ENCODE results near the gene PKM. TPM values are rescaled to one million over a fixed set of nuclear protein-coding genes. Genes with fewer than 3 reads are reported as not detected.

Gene PKM
- polyA plus RNA-seq, 1 donor (not counting 4 experiments of a cell fraction or from before 2014, with no cell fraction given): 3,352 TPM

DNA sequence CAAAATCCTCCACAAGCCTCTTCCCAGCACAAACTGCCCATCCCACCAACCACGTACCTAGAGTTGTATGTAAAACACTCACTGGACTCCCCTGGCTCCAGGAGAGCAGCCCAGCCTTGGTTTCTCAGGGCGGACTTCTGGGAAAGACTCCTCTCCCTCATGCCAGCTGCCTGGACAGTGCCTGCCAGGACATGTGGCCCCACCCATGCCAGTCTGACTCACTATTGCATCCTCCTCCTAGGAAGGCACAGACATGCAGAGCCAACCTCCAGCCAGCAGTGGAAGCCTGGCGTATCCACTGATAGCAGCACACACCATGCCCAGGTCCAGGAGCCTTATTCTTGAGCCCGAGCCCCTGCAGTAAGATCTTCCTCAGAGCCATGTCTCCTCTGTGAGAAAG lies 8.6 kb downstream of the PKM start:
- Histone ChIP-seq H3K9me3 (ENCODE audit: control insufficient read depth, low read depth, low read length) (no peaks in the 10 kb centered on the region), H3K4me3 (ENCODE audit: control insufficient read depth in 2 of 3, extremely low read depth in 1 of 3, insufficient read depth in 2 of 3, low read depth in 1 of 3, low read length in 3 of 3) (peak overlapping the region in 1 of 3 experiments; percentile 34), H3K9ac (ENCODE audit: control insufficient read depth, extremely low read depth, insufficient read depth, low read length) (peak overlapping the region; percentile 53), H3K9me1 (ENCODE audit: control insufficient read depth, extremely low read depth, insufficient read depth, low read length) (no peaks in the 10 kb centered on the region), H3K79me2 (ENCODE audit: control insufficient read depth, insufficient read depth, low read length) (peaks cover 88% of the 10 kb centered on the region), H3K36me3 (ENCODE audit: control insufficient read depth in 2 of 2, extremely low read depth in 1 of 2, insufficient read depth in 2 of 2, low read length in 2 of 2) (peaks cover 34 to 62% of the 10 kb centered on the region in 2 experiments), H3K4me1 (ENCODE audit: control insufficient read depth, extremely low read depth, insufficient read depth, low read length) (peaks cover 55% of the 10 kb centered on the region), H2AFZ (ENCODE audit: control insufficient read depth, low read length) (no peak overlapping the region), H3K27ac (ENCODE audit: control insufficient read depth, insufficient read depth, low read length) (peak overlapping the region; percentile 76), H3K4me2 (ENCODE audit: control insufficient read depth, extremely low read depth, insufficient read depth, low read depth, low read length) (peak overlapping the region; percentile 73), H4K20me1 (ENCODE audit: control insufficient read depth, extremely low read depth, insufficient read depth, low read length) (peaks cover 60% of the 10 kb centered on the region), H3K27me3 (ENCODE audit: control insufficient read depth, extremely low read depth, insufficient read depth, low read length) (no peaks in the 10 kb centered on the region)
- dilution Hi-C loops (cut with MboI; ENCODE audit: extremely low pct_ligation_motif_present, low sequenced_read_pairs): no loop called here
- no peak for TF ChIP-seq EZH2 (IDR thresholded peaks at IDR 0.05; ENCODE audit: low read length)
- TF ChIP-seq, protein P1, sequence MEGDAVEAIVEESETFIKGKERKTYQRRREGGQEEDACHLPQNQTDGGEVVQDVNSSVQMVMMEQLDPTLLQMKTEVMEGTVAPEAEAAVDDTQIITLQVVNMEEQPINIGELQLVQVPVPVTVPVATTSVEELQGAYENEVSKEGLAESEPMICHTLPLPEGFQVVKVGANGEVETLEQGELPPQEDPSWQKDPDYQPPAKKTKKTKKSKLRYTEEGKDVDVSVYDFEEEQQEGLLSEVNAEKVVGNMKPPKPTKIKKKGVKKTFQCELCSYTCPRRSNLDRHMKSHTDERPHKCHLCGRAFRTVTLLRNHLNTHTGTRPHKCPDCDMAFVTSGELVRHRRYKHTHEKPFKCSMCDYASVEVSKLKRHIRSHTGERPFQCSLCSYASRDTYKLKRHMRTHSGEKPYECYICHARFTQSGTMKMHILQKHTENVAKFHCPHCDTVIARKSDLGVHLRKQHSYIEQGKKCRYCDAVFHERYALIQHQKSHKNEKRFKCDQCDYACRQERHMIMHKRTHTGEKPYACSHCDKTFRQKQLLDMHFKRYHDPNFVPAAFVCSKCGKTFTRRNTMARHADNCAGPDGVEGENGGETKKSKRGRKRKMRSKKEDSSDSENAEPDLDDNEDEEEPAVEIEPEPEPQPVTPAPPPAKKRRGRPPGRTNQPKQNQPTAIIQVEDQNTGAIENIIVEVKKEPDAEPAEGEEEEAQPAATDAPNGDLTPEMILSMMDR (optimal IDR thresholded peaks at IDR 0.05 in 1 of 3, IDR thresholded peaks at IDR 0.05 in 1 of 3, conservative IDR thresholded peaks at IDR 0.05 in 1 of 3; ENCODE audit: extremely low read depth in 1 of 3, insufficient read depth in 2 of 3, low read length in 3 of 3): peak in 2 of 3 experiments; percentile 20 to 25
- DNase-seq (ENCODE audit: low read depth, low spot score): peak; percentile 85
- FAIRE-seq: peak; percentile 92

DNA sequence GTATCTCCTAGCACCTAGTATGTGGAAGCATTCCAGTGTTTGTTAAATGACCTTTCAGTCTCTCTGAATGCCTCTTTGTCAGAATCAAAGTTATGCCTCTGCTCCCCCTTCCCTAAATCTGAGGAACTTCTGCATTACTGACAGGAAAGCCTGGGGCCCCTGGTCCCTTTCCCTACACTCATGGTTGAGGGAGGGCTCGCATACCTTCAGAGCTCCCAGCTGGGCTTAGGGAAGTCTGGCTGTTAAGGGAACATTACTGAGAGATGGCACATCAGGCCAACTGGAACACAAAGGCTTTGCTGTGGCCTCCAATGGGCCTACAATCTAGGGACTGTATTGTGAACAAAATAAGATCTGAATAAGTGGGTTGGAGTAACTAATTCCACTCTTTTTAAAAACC lies 10.3 kb downstream of the PKM start:
- H3K4me1 ChIP-seq (ENCODE audit: control insufficient read depth, extremely low read depth, insufficient read depth, low read length): peaks cover 40% of the 10 kb centered on the region
- no peak overlapping the region for H3K4me2 ChIP-seq (ENCODE audit: control insufficient read depth, extremely low read depth, insufficient read depth, low read depth, low read length)
- DNase-seq (ENCODE audit: low read depth, low spot score) (no peak), FAIRE-seq (no peak)
- peaks cover 90% of the 10 kb centered on the region for H3K79me2 ChIP-seq (ENCODE audit: control insufficient read depth, insufficient read depth, low read length)
- H3K27ac ChIP-seq (ENCODE audit: control insufficient read depth, insufficient read depth, low read length): peak overlapping the region; percentile 25
- dilution Hi-C loops (cut with MboI; ENCODE audit: extremely low pct_ligation_motif_present, low sequenced_read_pairs): no loop called here
- peaks cover 43 to 73% of the 10 kb centered on the region in 2 experiments for H3K36me3 ChIP-seq (ENCODE audit: control insufficient read depth in 2 of 2, extremely low read depth in 1 of 2, insufficient read depth in 2 of 2, low read length in 2 of 2)
- H2AFZ ChIP-seq (ENCODE audit: control insufficient read depth, low read length): no peak overlapping the region
- no peaks in the 10 kb centered on the region for H3K9me3 ChIP-seq (ENCODE audit: control insufficient read depth, low read depth, low read length)
- H3K9me1 ChIP-seq (ENCODE audit: control insufficient read depth, extremely low read depth, insufficient read depth, low read length): no peaks in the 10 kb centered on the region
- H3K4me3 ChIP-seq (ENCODE audit: control insufficient read depth in 2 of 3, extremely low read depth in 1 of 3, insufficient read depth in 2 of 3, low read depth in 1 of 3, low read length in 3 of 3): no peak overlapping the region
- no peaks in the 10 kb centered on the region for H3K27me3 ChIP-seq (ENCODE audit: control insufficient read depth, extremely low read depth, insufficient read depth, low read length)
- TF ChIP-seq EZH2 (IDR thresholded peaks at IDR 0.05; ENCODE audit: low read length): no peak
- TF ChIP-seq, protein P1 (optimal IDR thresholded peaks at IDR 0.05 in 1 of 3, IDR thresholded peaks at IDR 0.05 in 1 of 3, conservative IDR thresholded peaks at IDR 0.05 in 1 of 3; ENCODE audit: extremely low read depth in 1 of 3, insufficient read depth in 2 of 3, low read length in 3 of 3): no peak
- peaks cover 58% of the 10 kb centered on the region for H4K20me1 ChIP-seq (ENCODE audit: control insufficient read depth, extremely low read depth, insufficient read depth, low read length)
- H3K9ac ChIP-seq (ENCODE audit: control insufficient read depth, extremely low read depth, insufficient read depth, low read length): no peak overlapping the region
